ENCODE results near the gene CHRM3. TPM values are rescaled to one million over a fixed set of nuclear protein-coding genes. Genes with fewer than 3 reads are reported as not detected.

The CHRM3 gene
- total RNA-seq, 6 experiments from 2014 or later = under 0.01 to 2.3 (median 0.99) TPM

DNA sequence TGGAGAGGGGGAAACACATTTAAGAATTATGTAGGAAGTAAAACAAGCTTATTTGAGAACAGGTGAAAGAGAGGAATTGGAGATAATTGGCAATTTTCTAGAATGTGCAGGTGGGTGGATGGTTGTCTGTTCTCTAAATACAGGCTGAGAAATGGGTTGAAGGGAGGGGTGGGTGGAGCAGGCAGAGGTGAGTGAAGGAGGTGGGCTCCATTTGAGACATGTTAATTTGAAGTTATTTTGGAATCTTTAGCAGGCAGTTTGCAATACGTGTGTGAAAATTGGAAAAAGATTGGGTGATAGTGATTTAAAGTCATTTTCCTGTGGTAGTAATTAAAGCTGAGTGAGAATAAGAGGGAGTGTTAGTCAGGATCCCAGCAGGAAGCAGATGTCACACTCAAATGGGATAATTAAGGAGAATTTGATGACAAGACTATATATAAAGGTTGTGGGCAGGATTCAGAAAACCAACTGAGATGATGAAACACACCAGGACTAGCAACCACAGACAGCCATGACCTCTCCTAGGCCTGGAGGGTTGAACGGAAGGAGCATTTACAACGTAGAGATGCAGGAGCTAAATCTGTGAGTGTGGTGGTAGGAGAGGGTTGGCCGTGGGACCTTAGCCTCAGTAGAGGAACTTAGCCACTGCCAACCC lies 40.6 kb downstream of the CHRM3 start:
- DNase-seq (no peak), ATAC-seq (no peak)
- Histone ChIP-seq H3K27me3 (no peaks in the 10 kb centered on the region), H3K9me3 (no peaks in the 10 kb centered on the region), H3K4me1 (no peaks in the 10 kb centered on the region), H3K27ac (no peak overlapping the region), H3K36me3 (no peaks in the 10 kb centered on the region), H3K4me3 (no peak overlapping the region)
- intact Hi-C loops (cut with DNase I) = no loop called here
- 41% methylated on average over 4 of the region's 4 CpGs for WGBS (ENCODE audit: insufficient coverage, low coverage, low lambda C conversion rate, missing lambda C conversion rate)
- TF ChIP-seq CTCF (IDR thresholded peaks at IDR 0.05) (no peak), POLR2A (IDR thresholded peaks at IDR 0.05) (no peak)

- 39% methylated on average over 3 of the region's 3 CpGs for WGBS (ENCODE audit: insufficient coverage, low coverage, low lambda C conversion rate, missing lambda C conversion rate)
These were observed 41.3 kb downstream of the CHRM3 start for GRCh38 chr1:239427712-239428111.

GRCh38 chr1:239428120-239428710 lies 41.8 kb downstream of the CHRM3 start:
- H3K9me3 ChIP-seq = no peaks in the 10 kb centered on the region
- no peaks in the 10 kb centered on the region for H3K36me3 ChIP-seq
- H3K27me3 ChIP-seq = no peaks in the 10 kb centered on the region
- DNase-seq = no peak
- 34% methylated on average over 4 of the region's 4 CpGs for WGBS (ENCODE audit: insufficient coverage, low coverage, low lambda C conversion rate, missing lambda C conversion rate)
- ATAC-seq = no peak
- H3K27ac ChIP-seq = no peak overlapping the region
- no peak overlapping the region for H3K4me3 ChIP-seq
- TF ChIP-seq POLR2A (IDR thresholded peaks at IDR 0.05) (no peak), CTCF (IDR thresholded peaks at IDR 0.05) (no peak)
- no peaks in the 10 kb centered on the region for H3K4me1 ChIP-seq
- intact Hi-C loops (cut with DNase I) = no loop called here

More at GRCh38 chr1:239427712-239428111, 41.3 kb downstream of the CHRM3 start:
- DNase-seq (no peak), ATAC-seq (peak in 1 of 4 donors; percentile 33)
- Histone ChIP-seq H3K27me3 (no peaks in the 10 kb centered on the region), H3K27ac (no peak overlapping the region), H3K36me3 (no peaks in the 10 kb centered on the region), H3K9me3 (no peaks in the 10 kb centered on the region), H3K4me1 (no peaks in the 10 kb centered on the region), H3K4me3 (no peak overlapping the region)
- no peak for TF ChIP-seq CTCF (IDR thresholded peaks at IDR 0.05)
- TF ChIP-seq POLR2A (IDR thresholded peaks at IDR 0.05) = no peak
- intact Hi-C loops (cut with DNase I) = no loop called here

GRCh38 chr1:239429163-239429562 lies 42.8 kb downstream of the CHRM3 start:
- DNase-seq (no peak), ATAC-seq (no peak)
- Histone ChIP-seq H3K27ac (no peak overlapping the region), H3K4me3 (no peak overlapping the region), H3K9me3 (no peaks in the 10 kb centered on the region), H3K4me1 (no peaks in the 10 kb centered on the region), H3K36me3 (no peaks in the 10 kb centered on the region), H3K27me3 (no peaks in the 10 kb centered on the region)
- 20% methylated on average over 3 of the region's 3 CpGs for WGBS (ENCODE audit: insufficient coverage, low coverage, low lambda C conversion rate, missing lambda C conversion rate)
- intact Hi-C loops (cut with DNase I) = no loop called here
- TF ChIP-seq POLR2A (IDR thresholded peaks at IDR 0.05) (no peak), CTCF (IDR thresholded peaks at IDR 0.05) (no peak)
